ENCODE results near the gene CHAC1.
A peak's percentile ranks its signal among the peaks of the same experiment; 100 is the strongest.

The CHAC1 gene

DNA sequence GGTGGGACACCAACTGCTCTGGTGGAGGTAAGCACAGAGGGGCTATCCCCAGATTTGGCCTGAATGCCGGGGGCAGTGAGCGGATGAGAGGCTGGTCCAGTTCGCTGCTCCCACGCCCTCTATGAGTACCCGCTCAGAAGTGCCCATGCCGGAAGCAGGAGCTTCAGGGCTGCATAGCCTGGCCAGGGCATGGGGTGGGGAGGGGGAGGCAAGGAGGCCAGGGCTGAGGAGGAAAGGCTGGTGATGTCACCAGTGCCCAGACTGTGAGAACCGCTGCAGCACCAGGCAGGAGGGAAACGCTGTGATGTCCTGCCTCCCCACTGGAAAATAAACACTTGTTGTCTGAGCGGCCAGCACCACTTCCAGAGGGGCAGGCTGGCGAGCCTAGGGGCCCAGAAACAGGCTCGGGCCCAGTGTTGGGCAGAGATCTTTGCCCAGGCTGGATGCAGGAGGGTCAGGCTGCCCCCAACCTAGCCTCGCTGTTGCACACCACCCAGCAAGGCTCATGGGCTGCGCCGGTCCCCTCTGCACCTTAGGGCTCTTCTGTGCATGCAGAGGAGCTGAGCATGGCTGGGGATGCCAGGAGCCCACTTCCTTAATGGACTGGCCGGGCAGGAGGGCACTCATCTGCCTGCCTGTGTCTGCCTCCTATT lies 35.0 kb upstream of the CHAC1 start:
- Mint-ChIP-seq H3K27ac (no peak overlapping the region), H3K4me3 (no peak overlapping the region), H3K27me3 (no peaks in the 10 kb centered on the region), H3K9me3 (no peaks in the 10 kb centered on the region), H3K36me3 (no peaks in the 10 kb centered on the region), H3K4me1 (no peaks in the 10 kb centered on the region)

DNA sequence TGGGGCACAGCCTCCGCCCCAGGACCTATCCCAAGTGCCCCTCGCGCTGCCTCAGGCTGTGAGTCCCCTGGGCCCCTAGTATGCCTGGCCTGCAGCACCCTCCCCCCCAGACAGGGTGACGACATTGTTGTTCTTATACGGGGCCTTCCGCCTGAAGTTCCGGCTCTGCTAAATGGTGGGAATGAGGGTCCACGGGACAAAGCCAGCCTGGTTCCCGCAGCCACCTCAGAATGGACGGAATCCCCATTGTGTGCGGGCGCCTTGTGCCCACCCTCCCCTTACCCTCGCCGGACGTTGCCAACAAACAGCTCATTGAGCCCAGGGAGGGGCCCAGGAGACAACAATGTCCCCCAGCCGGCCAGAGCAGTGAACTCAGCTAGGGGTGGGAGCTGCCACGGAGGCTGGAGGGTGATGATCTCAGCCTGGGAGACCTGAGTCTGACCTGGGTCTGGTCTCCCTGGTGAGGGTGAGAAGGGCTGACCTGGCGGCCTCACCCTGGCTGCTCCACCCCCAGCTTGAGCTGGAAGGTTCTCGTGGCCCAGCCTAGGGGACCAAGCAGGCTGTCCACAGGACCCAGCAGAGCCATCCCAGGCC lies 34.4 kb upstream of the CHAC1 start:
- H3K4me3 Mint-ChIP-seq = no peak overlapping the region
- no peaks in the 10 kb centered on the region for H3K27me3 Mint-ChIP-seq
- H3K4me1 Mint-ChIP-seq = no peaks in the 10 kb centered on the region
- peak overlapping the region; percentile 30 for H3K27ac Mint-ChIP-seq
- no peaks in the 10 kb centered on the region for H3K36me3 Mint-ChIP-seq
- no peaks in the 10 kb centered on the region for H3K9me3 Mint-ChIP-seq

GRCh38 chr15:40921949-40922607 lies 31.2 kb upstream of the CHAC1 start:
- H3K27ac Mint-ChIP-seq = no peak overlapping the region
- H3K4me3 Mint-ChIP-seq = no peak overlapping the region
- H3K27me3 Mint-ChIP-seq = peaks cover 8% of the 10 kb centered on the region
- peaks cover 12% of the 10 kb centered on the region for H3K4me1 Mint-ChIP-seq
- H3K9me3 Mint-ChIP-seq = no peaks in the 10 kb centered on the region
- H3K36me3 Mint-ChIP-seq = no peaks in the 10 kb centered on the region

DNA sequence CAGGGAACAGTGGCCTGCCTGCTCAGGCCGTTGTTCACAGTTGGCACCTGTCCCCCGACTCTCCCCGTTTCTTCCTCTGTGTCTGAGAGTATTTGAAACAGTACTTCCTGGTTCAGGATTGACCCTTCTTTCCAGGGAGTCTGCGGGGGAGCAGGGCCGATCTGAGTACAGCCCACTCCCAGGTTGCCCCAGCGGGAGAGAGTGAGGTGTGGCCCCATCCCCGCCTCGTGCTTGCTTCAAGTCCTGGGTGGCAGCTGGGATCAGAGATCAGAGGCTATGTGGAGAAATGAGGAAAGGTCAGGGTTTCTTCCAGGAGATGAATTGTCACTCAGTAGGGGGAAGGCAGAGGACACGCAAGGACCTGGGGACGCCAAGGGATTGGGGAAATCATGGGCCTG lies 30.7 kb upstream of the CHAC1 start:
- Mint-ChIP-seq H3K27ac (no peak overlapping the region), H3K9me3 (no peaks in the 10 kb centered on the region), H3K4me3 (no peak overlapping the region), H3K27me3 (peaks cover 11% of the 10 kb centered on the region), H3K4me1 (peaks cover 16% of the 10 kb centered on the region), H3K36me3 (no peaks in the 10 kb centered on the region)

- H3K36me3 Mint-ChIP-seq = no peaks in the 10 kb centered on the region
- no peak overlapping the region for H3K4me3 Mint-ChIP-seq
- H3K9me3 Mint-ChIP-seq = no peaks in the 10 kb centered on the region
- peaks cover 17% of the 10 kb centered on the region for H3K4me1 Mint-ChIP-seq
- no peak overlapping the region for H3K27ac Mint-ChIP-seq
- peaks cover 11% of the 10 kb centered on the region for H3K27me3 Mint-ChIP-seq
Observed at GRCh38 chr15:40923551-40923950, 29.7 kb upstream of the CHAC1 start.

GRCh38 chr15:40925495-40925862 lies 27.8 kb upstream of the CHAC1 start:
- peaks cover 22% of the 10 kb centered on the region for H3K27me3 Mint-ChIP-seq
- no peaks in the 10 kb centered on the region for H3K9me3 Mint-ChIP-seq
- peaks cover 32% of the 10 kb centered on the region for H3K4me1 Mint-ChIP-seq
- no peak overlapping the region for H3K4me3 Mint-ChIP-seq
- H3K36me3 Mint-ChIP-seq = no peaks in the 10 kb centered on the region
- H3K27ac Mint-ChIP-seq = no peak overlapping the region

GRCh38 chr15:40925863-40926658 lies 27.2 kb upstream of the CHAC1 start:
- Mint-ChIP-seq H3K36me3 (no peaks in the 10 kb centered on the region), H3K4me3 (peak overlapping the region; percentile 77), H3K27ac (no peak overlapping the region), H3K9me3 (no peaks in the 10 kb centered on the region), H3K27me3 (peaks cover 25% of the 10 kb centered on the region), H3K4me1 (peaks cover 38% of the 10 kb centered on the region)

DNA sequence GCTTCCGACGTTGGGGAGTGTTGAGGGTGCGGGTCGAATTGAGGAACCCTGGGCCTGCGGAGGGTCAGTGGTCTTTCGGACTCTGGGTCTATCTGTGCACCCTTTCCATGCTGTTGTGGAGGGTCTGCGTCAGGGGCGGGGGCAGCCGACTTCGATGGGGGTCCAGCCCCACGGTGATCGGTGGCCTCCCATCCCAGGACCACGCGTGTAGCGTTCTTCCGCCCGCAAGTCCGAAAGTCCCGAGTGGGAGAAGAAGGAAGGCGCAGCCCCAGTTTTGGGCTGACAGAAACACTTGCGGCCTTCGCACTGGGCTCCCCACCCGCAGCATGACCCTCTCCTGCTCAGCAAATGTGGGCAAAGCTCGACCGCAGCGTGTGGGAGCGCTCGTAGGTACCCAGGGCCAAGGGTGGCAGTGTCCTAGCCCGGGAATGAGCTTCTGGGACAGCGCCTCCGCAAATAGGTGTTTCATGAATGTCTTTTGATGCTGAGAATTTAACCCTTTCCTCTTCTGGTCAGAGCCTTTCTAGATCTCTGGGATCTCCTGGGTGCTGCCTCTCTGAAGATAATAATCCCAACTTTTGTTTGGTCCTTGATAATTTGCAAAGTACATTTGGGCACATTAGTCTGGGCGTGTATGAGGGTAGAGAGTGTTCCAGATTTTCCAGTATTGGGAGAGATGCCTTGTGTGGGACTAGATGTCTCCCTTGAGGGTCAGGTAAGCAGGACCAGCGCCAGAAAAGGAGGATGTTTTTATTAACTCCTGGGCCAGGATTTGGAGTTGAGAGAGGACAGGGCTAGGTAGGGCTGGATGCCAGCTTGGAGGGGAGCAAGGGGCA lies 26.4 kb upstream of the CHAC1 start:
- Mint-ChIP-seq H3K4me3 (peak overlapping the region; percentile 77), H3K27ac (no peak overlapping the region), H3K27me3 (peaks cover 29% of the 10 kb centered on the region), H3K4me1 (peaks cover 40% of the 10 kb centered on the region), H3K9me3 (no peaks in the 10 kb centered on the region), H3K36me3 (no peaks in the 10 kb centered on the region)

DNA sequence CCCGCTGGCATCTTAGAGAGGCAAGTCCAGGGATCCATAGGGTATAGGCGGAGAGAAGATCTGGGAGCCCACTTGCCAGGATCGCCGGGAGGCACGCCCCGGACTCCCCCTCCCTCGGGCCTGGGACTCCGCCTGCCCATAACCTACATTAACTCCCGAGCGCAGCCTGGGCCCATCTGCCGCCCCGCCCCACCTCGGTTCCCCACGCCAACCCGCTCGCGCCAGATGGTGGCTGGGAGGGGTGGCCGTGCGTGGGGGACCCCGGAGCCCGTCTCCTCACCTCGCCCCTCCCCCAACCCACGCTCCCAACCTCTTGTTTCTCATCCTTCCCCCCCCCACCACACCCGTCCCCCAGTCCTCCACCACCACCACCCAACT lies 25.8 kb upstream of the CHAC1 start:
- H3K27me3 Mint-ChIP-seq = peaks cover 33% of the 10 kb centered on the region
- no peak overlapping the region for H3K27ac Mint-ChIP-seq
- H3K36me3 Mint-ChIP-seq = no peaks in the 10 kb centered on the region
- peaks cover 40% of the 10 kb centered on the region for H3K4me1 Mint-ChIP-seq
- H3K9me3 Mint-ChIP-seq = no peaks in the 10 kb centered on the region
- H3K4me3 Mint-ChIP-seq = peak overlapping the region; percentile 77

GRCh38 chr15:40927873-40928806 lies 25.1 kb upstream of the CHAC1 start:
- peak overlapping the region; percentile 82 for H3K4me3 Mint-ChIP-seq
- peaks cover 33% of the 10 kb centered on the region for H3K27me3 Mint-ChIP-seq
- H3K4me1 Mint-ChIP-seq = peaks cover 40% of the 10 kb centered on the region

GRCh38 chr15:40928821-40929659 lies 24.2 kb upstream of the CHAC1 start, which contains the start of gene DLL4:
DLL4 (plus strand) TSS chr15:40929340; CDS start chr15:40929669, 329 bp downstream.
- H3K36me3 Mint-ChIP-seq = no peaks in the 10 kb centered on the region
- H3K9me3 Mint-ChIP-seq = no peaks in the 10 kb centered on the region
- peak within 1 kb of the TSS; percentile 82 for H3K4me3 Mint-ChIP-seq
- H3K27ac Mint-ChIP-seq = no peak within 1 kb of the TSS
- H3K4me1 Mint-ChIP-seq = peaks cover 40% of the 10 kb centered on the region
- H3K27me3 Mint-ChIP-seq = peaks cover 38% of the 10 kb centered on the region

More at GRCh38 chr15:40927873-40928806, 25.1 kb upstream of the CHAC1 start:
- Mint-ChIP-seq H3K9me3 (no peaks in the 10 kb centered on the region), H3K27ac (no peak overlapping the region), H3K36me3 (no peaks in the 10 kb centered on the region)

DNA sequence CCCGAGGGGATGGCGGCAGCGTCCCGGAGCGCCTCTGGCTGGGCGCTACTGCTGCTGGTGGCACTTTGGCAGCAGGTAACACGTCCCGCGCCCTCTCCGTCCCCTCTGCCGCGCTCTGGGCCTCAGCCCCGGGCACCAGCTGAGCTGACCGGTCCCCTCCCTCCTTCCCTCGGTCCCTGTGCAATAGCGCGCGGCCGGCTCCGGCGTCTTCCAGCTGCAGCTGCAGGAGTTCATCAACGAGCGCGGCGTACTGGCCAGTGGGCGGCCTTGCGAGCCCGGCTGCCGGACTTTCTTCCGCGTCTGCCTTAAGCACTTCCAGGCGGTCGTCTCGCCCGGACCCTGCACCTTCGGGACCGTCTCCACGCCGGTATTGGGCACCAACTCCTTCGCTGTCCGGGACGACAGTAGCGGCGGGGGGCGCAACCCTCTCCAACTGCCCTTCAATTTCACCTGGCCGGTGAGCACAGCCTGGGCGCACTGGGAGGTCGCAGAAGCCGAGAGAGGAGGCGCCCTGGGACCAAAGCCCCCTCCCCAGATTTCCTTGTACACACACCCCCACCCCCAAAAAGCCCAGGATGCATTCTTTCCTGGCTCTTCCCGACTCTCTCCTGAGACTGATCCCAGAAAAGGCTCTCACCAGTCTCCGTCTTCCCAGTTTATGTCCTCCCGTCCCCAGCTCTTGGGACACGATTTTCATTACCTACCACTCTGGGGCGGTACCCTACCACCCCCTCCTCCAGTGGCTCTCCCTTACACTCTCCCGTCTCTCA lies 23.4 kb upstream of the CHAC1 start:
- Mint-ChIP-seq H3K4me3 (peak overlapping the region; percentile 73), H3K27me3 (peaks cover 38% of the 10 kb centered on the region), H3K36me3 (no peaks in the 10 kb centered on the region), H3K27ac (no peak overlapping the region), H3K9me3 (no peaks in the 10 kb centered on the region), H3K4me1 (peaks cover 40% of the 10 kb centered on the region)

Measured in activated naive CD4-positive, alpha-beta T cell treated with anti-CD3 and anti-CD28 coated beads, Interleukin-2, amount 50 U/mL, for 24 hours (primary cell).